ENCODE measurements around the gene VAV3. TPM values are rescaled to one million over a fixed set of nuclear protein-coding genes. Genes with fewer than 3 reads are reported as not detected.

VAV3 gene
- total and polyA plus RNA-seq, 2 of the 8 experiments (the other 6 are each of a cell fraction or from before 2014, with no cell fraction given): 2.9 to 7.9 TPM

- FAIRE-seq (no peak), DNase-seq (ENCODE audit: low read depth in 1 of 2, low spot score in 2 of 2) (no peak)
- H3K9me3 ChIP-seq (ENCODE audit: insufficient read depth in 2 of 2, low read depth in 1 of 2, low read length in 1 of 2): no peaks in the 10 kb centered on the region
- no peak overlapping the region for H3K23ac ChIP-seq (ENCODE audit: insufficient read length)
- H3K14ac ChIP-seq (ENCODE audit: insufficient read length): no peak overlapping the region
- POLR2A ChIA-PET (ENCODE audit: partially characterized antibody): interaction anchor here (0.6 kb wide), 1 partner anchor 234 kb away, joined by 3 read pairs; no protein-coding TSS in a partner anchor
- no peaks in the 10 kb centered on the region for H3K79me1 ChIP-seq (ENCODE audit: low read depth, low read length)
- H2AK5ac ChIP-seq (ENCODE audit: low read depth, low read length): no peak overlapping the region
- no peak overlapping the region for H3K56ac ChIP-seq (replicated peaks; ENCODE audit: insufficient read length, low read depth, low read length)
- H3K79me2 ChIP-seq (ENCODE audit: control insufficient read depth in 1 of 2, insufficient read depth in 2 of 2, low read length in 2 of 2): no peaks in the 10 kb centered on the region
- no peak overlapping the region for H2BK5ac ChIP-seq (ENCODE audit: low read depth, low read length)
- CTCF ChIA-PET (ENCODE audit: partially characterized antibody): interaction anchor here (0.7 to 1.8 kb wide), 3 partner anchors 21 to 115 kb away, joined by 3 to 9 read pairs (median 3); no protein-coding TSS in a partner anchor
- H3K4ac ChIP-seq (replicated peaks; ENCODE audit: insufficient read length, low read depth, low read length): no peak overlapping the region
- H2BK20ac ChIP-seq (ENCODE audit: low read length): no peak overlapping the region
- H3K27ac ChIP-seq (ENCODE audit: low read depth, low read length): no peak overlapping the region
- no peak overlapping the region for H2AFZ ChIP-seq (ENCODE audit: low read length)
- no peak overlapping the region for H4K8ac ChIP-seq (ENCODE audit: extremely low read depth, insufficient read depth, low read length)
- H3K4me1 ChIP-seq (replicated peaks in 1 of 4; ENCODE audit: control insufficient read depth in 3 of 4, insufficient read depth in 4 of 4, low read length in 3 of 4): no peaks in the 10 kb centered on the region
- no peaks in the 10 kb centered on the region for H3K27me3 ChIP-seq (replicated peaks in 1 of 4; ENCODE audit: control insufficient read depth in 3 of 4, extremely low read depth in 1 of 4, insufficient read depth in 3 of 4, low read length in 3 of 4)
- H2BK15ac ChIP-seq (ENCODE audit: low read length): no peak overlapping the region
- H4K91ac ChIP-seq (replicated peaks; ENCODE audit: insufficient read length, low read length): no peak overlapping the region
- H3K4me3 ChIP-seq (ENCODE audit: extremely low read depth in 1 of 4, insufficient read depth in 2 of 4, low read depth in 3 of 4, low read length in 4 of 4): no peak overlapping the region
- H3K4me2 ChIP-seq (ENCODE audit: insufficient read depth in 1 of 2, low read depth in 2 of 2, low read length in 2 of 2): no peak overlapping the region
- no peaks in the 10 kb centered on the region for H3K36me3 ChIP-seq (ENCODE audit: control insufficient read depth in 2 of 4, insufficient read depth in 4 of 4, low read length in 3 of 4)
- no peak overlapping the region for H3K18ac ChIP-seq (ENCODE audit: extremely low read depth, low read length)
- no peaks in the 10 kb centered on the region for H3K23me2 ChIP-seq (ENCODE audit: low read depth, low read length)
- H2BK120ac ChIP-seq (replicated peaks; ENCODE audit: low read depth, low read length): no peak overlapping the region
- H4K5ac ChIP-seq (ENCODE audit: insufficient read length, low read depth, low read length): no peak overlapping the region
- no peak overlapping the region for H3K9ac ChIP-seq (replicated peaks in 1 of 4; ENCODE audit: extremely low read depth in 1 of 4, low read depth in 3 of 4, low read length in 3 of 4)
- no peaks in the 10 kb centered on the region for H4K20me1 ChIP-seq (replicated peaks in 1 of 2; ENCODE audit: control insufficient read depth in 1 of 2, insufficient read depth in 2 of 2, low read length in 2 of 2)
- no peak overlapping the region for H2BK12ac ChIP-seq (ENCODE audit: low read depth, low read length)
- TF ChIP-seq KDM1A (IDR thresholded peaks at IDR 0.05; ENCODE audit: borderline replicate concordance, low read length): no peak
- TF ChIP-seq ATF3 (IDR thresholded peaks at IDR 0.05; ENCODE audit: insufficient read depth, low read depth, low read length): no peak
- no peak for TF ChIP-seq POLR2AphosphoS5 (IDR thresholded peaks at IDR 0.05; ENCODE audit: low read depth, low read length)
- TF ChIP-seq RNF2 (IDR thresholded peaks at IDR 0.05; ENCODE audit: borderline replicate concordance, low read depth, low read length, missing control alignments, poor library complexity, severe bottlenecking): no peak
- TF ChIP-seq E2F6 (IDR thresholded peaks at IDR 0.05): no peak
- TF ChIP-seq CTCF (IDR thresholded peaks at IDR 0.05; ENCODE audit: control extremely low read depth in 1 of 3, insufficient read depth in 1 of 3, low read depth in 1 of 3, low read length in 3 of 3): no peak
- no peak for TF ChIP-seq RXRA (IDR thresholded peaks at IDR 0.05; ENCODE audit: insufficient read depth, low read depth, low read length)
- no peak for TF ChIP-seq YY1 (IDR thresholded peaks at IDR 0.05; ENCODE audit: low read depth, low read length)
Observed at GRCh38 chr1:108009603-108010195, 44.7 kb upstream of the VAV3 start.
